Small intestine (tissue), 7 donors: ENCODE data around the gene ZER1. TPM values are rescaled to one million over a fixed set of nuclear protein-coding genes. Genes with fewer than 3 reads are reported as not detected.

Experiments used
- DNase-seq, 2 donors: peaks; one replicate each; pipeline versions ENCODE4 v3.0.0 to v3.0.0-alpha.2; 2013
- FAIRE-seq: peaks from 2 replicates; lab custom pipeline; 2012; peaks lifted over from hg19 to GRCh38; lab: Jason Lieb, UNC
- H3K27ac ChIP-seq, 3 donors: one replicate each; pipeline ENCODE4 v1.5.1; 2013; ENCODE audit warnings: low read length in 2 of 3, mild to moderate bottlenecking in 2 of 3, control low read depth in 1 of 3, inconsistent platforms in 1 of 3, low read depth in 1 of 3, moderate library complexity in 1 of 3
- H3K27me3 ChIP-seq, 3 donors: one replicate each; pipeline ENCODE4 v1.6.1; 2013; ENCODE audit warnings: low read length in 3 of 3, inconsistent platforms in 1 of 3; ENCODE audit not compliant: control insufficient read depth in 3 of 3, insufficient read depth in 3 of 3
- H3K36me3 ChIP-seq, 3 donors: one replicate each; pipeline ENCODE4 v1.6.1; 2013; ENCODE audit warnings: low read length in 3 of 3, inconsistent platforms in 1 of 3, low read depth in 1 of 3, mild to moderate bottlenecking in 1 of 3, moderate library complexity in 1 of 3; ENCODE audit not compliant: control insufficient read depth in 3 of 3, insufficient read depth in 2 of 3
- H3K4me1 ChIP-seq, 3 donors: one replicate each; pipeline ENCODE4 v1.6.1; 2013; ENCODE audit warnings: low read length in 2 of 3, inconsistent platforms in 1 of 3, low read depth in 1 of 3, mild to moderate bottlenecking in 1 of 3, moderate library complexity in 1 of 3; ENCODE audit not compliant: control insufficient read depth in 3 of 3, insufficient read depth in 2 of 3
- H3K4me3 ChIP-seq, 3 donors: one replicate each; pipeline ENCODE4 v1.5.1; 2013; ENCODE audit warnings: low read length in 3 of 3, control low read depth in 1 of 3, inconsistent platforms in 1 of 3, low read depth in 1 of 3, mild to moderate bottlenecking in 1 of 3, moderate library complexity in 1 of 3
- H3K9me3 ChIP-seq, 2 donors: one replicate each; pipeline ENCODE4 v1.6.1; 2013; ENCODE audit warnings: low read depth in 1 of 2, low read length in 1 of 2; ENCODE audit not compliant: control insufficient read depth in 2 of 2, insufficient read depth in 1 of 2
- WGBS, 3 donors: extraction: QIAGEN DNeasy Blood & Tissue Kit; methylation state at CpG; one replicate each; pipeline ENCODE4 v1.1.7; 2013; 5-methylcytosine and 5-hydroxymethylcytosine counted together
- polyA plus RNA-seq, 4 donors: library from polyadenylated mRNA; stranded (reverse) in 3 of 4; unstranded in 1 of 4; fragments of 200-250 nt in 3 of 4; fragments of 120-200 nt in 1 of 4; gene quantifications; one replicate each; pipeline versions ENCODE4 v1.2.1 to v1.2.3, GENCODE V29; 2013
- donor health status: healthy with polysubstance abuse.
- donor health status: control.
- donor health status: control.
- donor health status: Bipolar disorder and iron deficiency.
- donor health status: healthy.

ZER1 gene
- polyA plus RNA-seq, 4 donors = 24.6 to 77.2 (median 47.1) TPM

- Histone ChIP-seq H3K27ac (no peak overlapping the region), H3K27me3 (no peaks in the 10 kb centered on the region), H3K4me1 (no peaks in the 10 kb centered on the region), H3K4me3 (no peak overlapping the region), H3K9me3 (no peaks in the 10 kb centered on the region), H3K36me3 (peaks cover 0 to 40% (median 0%) of the 10 kb centered on the region in 3 donors)
- DNase-seq (no peak), FAIRE-seq (no peak)
- WGBS, 3 donors = 94 to 96% (median 94%) methylated on average over 26 of the region's 26 CpGs
Observed at GRCh38 chr9:128712451-128713410, 59.0 kb downstream of the ZER1 start.

- H3K36me3 ChIP-seq = peaks cover 0 to 18% (median 0%) of the 10 kb centered on the region in 3 donors
- no peak overlapping the region for H3K27ac ChIP-seq
- no peak overlapping the region for H3K4me3 ChIP-seq
- DNase-seq (no peak), FAIRE-seq (no peak)
- H3K9me3 ChIP-seq = no peaks in the 10 kb centered on the region
- H3K4me1 ChIP-seq = no peaks in the 10 kb centered on the region
- no peaks in the 10 kb centered on the region for H3K27me3 ChIP-seq
- 94 to 95% (median 94%) methylated on average over 8 of the region's 8 CpGs for WGBS, 3 donors
Observed at GRCh38 chr9:128707446-128707845, 64.3 kb downstream of the ZER1 start.

GRCh38 chr9:128706671-128707381 is 64.9 kb downstream of the ZER1 start:
- FAIRE-seq (no peak), DNase-seq (no peak)
- Histone ChIP-seq H3K27ac (no peak overlapping the region), H3K4me3 (no peak overlapping the region), H3K27me3 (no peaks in the 10 kb centered on the region), H3K36me3 (peaks cover 0 to 14% (median 0%) of the 10 kb centered on the region in 3 donors), H3K9me3 (no peaks in the 10 kb centered on the region), H3K4me1 (no peaks in the 10 kb centered on the region)
- 84 to 88% (median 88%) methylated on average over 23 of the region's 23 CpGs for WGBS, 3 donors

- Histone ChIP-seq H3K36me3 (peaks cover 0 to 14% (median 0%) of the 10 kb centered on the region in 3 donors), H3K27me3 (no peaks in the 10 kb centered on the region), H3K4me1 (no peaks in the 10 kb centered on the region), H3K27ac (no peak overlapping the region), H3K9me3 (no peaks in the 10 kb centered on the region), H3K4me3 (no peak overlapping the region)
- FAIRE-seq (no peak), DNase-seq (no peak)
- WGBS, 3 donors = 93 to 100% (median 95%) methylated on average over 1 of the region's 1 CpG
Observed at GRCh38 chr9:128706045-128706444, 65.7 kb downstream of the ZER1 start.

GRCh38 chr9:128705051-128705965 is 66.4 kb downstream of the ZER1 start:
- H3K9me3 ChIP-seq = no peaks in the 10 kb centered on the region
- DNase-seq (no peak), FAIRE-seq (no peak)
- H3K4me3 ChIP-seq = no peak overlapping the region
- no peaks in the 10 kb centered on the region for H3K4me1 ChIP-seq
- 89 to 93% (median 91%) methylated on average over 31 to 36 of the region's 36 CpGs for WGBS, 3 donors
- H3K27me3 ChIP-seq = no peaks in the 10 kb centered on the region
- H3K27ac ChIP-seq = no peak overlapping the region
- peaks cover 0 to 14% (median 0%) of the 10 kb centered on the region in 3 donors for H3K36me3 ChIP-seq

GRCh38 chr9:128704356-128704670 is 67.4 kb downstream of the ZER1 start:
- H3K4me1 ChIP-seq = no peaks in the 10 kb centered on the region
- H3K4me3 ChIP-seq = no peak overlapping the region
- peak overlapping the region in 1 of 3 donors; percentile 79 for H3K27ac ChIP-seq
- no peak for DNase-seq
- no peak for FAIRE-seq
- WGBS, 3 donors = 94 to 97% (median 95%) methylated on average over 5 of the region's 5 CpGs
- no peaks in the 10 kb centered on the region for H3K27me3 ChIP-seq
- no peaks in the 10 kb centered on the region for H3K9me3 ChIP-seq
- peaks cover 0 to 11% (median 0%) of the 10 kb centered on the region in 3 donors for H3K36me3 ChIP-seq

DNA sequence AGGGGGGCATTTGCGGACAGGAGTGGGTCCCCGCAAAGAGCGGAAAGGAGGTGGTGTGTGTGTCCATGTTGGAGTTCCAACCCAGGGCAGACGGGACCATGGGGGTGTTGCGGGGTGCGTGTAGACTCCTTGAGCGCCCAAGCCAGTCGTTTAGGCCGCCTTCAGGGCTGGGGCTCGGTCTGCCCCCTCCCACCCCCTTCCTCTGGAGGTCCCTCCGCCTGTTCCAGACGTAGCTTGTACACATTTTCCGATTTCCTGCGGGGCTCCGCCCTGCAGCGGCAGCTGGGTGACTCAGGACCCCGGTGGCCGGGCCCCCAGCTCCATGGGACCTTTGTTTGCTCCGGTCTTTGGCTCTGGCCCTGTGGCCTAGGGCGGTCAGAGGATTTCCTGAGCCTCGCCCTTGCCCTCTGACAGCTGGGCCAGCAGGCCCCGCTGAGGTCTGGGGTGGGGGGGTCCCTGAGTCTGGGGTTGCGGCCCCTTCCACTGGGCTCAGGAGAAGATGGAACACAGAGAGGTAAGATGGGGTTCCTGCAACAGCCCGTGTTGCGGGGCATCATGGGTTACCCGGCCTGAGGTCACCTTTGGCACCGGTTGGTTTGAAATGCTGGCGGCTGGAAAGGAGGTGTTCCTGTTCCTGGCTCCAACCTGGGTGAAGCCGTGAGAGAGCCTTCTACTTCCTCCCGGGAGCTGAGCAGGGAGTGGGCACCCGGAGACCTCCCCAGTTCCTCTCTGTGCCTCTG is 67.9 kb downstream of the ZER1 start:
- H3K4me3 ChIP-seq = peak overlapping the region in 2 of 3 donors; percentile 60 to 76
- no peaks in the 10 kb centered on the region for H3K4me1 ChIP-seq
- DNase-seq (peak in 1 of 2 donors; percentile 28), FAIRE-seq (no peak)
- H3K27me3 ChIP-seq = no peaks in the 10 kb centered on the region
- peaks cover 0 to 11% (median 0%) of the 10 kb centered on the region in 3 donors for H3K36me3 ChIP-seq
- H3K9me3 ChIP-seq = no peaks in the 10 kb centered on the region
- peak overlapping the region in 1 of 3 donors; percentile 81 for H3K27ac ChIP-seq
- 73 to 83% (median 75%) methylated on average over 31 of the region's 31 CpGs for WGBS, 3 donors
